ENCODE data around the gene LRRC55. TPM values are rescaled to one million over a fixed set of nuclear protein-coding genes. Genes with fewer than 3 reads are reported as not detected.

The LRRC55 gene
- total RNA-seq, 1 donor from 2014 or later: 0.12 TPM

GRCh38 chr11:57143459-57143858 is 38.3 kb upstream of the LRRC55 start:
- H3K27me3 Mint-ChIP-seq: peaks cover 4% of the 10 kb centered on the region
- no peak for TF ChIP-seq CTCF (IDR thresholded peaks at IDR 0.05; ENCODE audit: unreplicated experiment)
- no peak overlapping the region for H3K4me3 Mint-ChIP-seq (ENCODE audit: low read depth)
- DNase-seq (ENCODE audit: low spot score, unreplicated experiment): no peak
- no peak overlapping the region for H3K27ac Mint-ChIP-seq
- H3K36me3 Mint-ChIP-seq (ENCODE audit: insufficient read depth): no peaks in the 10 kb centered on the region
- peaks cover 2% of the 10 kb centered on the region for H3K4me1 Mint-ChIP-seq (ENCODE audit: low read depth)
- H3K9me3 Mint-ChIP-seq (ENCODE audit: low read depth): no peaks in the 10 kb centered on the region

DNA sequence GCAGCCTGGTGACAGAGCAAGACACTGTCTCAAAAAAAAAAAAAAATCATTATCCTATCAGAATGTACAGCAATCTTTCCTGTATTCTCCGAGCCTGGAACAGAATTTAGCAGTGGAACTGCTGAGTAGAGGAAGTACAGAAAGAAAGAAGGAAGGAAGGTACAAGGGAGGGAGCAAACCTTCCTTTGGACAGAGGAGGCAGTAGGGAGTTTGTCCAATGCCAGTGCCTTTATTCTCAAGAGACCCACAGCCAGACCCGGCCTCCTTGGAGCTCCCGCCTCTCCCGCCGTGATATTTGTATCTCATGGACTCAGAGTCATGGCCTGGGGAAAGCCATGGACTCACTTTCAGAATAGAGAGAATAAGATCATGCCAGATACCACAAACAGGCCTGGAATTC is 37.7 kb upstream of the LRRC55 start:
- TF ChIP-seq CTCF (IDR thresholded peaks at IDR 0.05; ENCODE audit: unreplicated experiment): no peak
- DNase-seq (ENCODE audit: low spot score, unreplicated experiment): no peak
- H3K27ac Mint-ChIP-seq: no peak overlapping the region

GRCh38 chr11:57144531-57145320 is 37.0 kb upstream of the LRRC55 start:
- peaks cover 6% of the 10 kb centered on the region for H3K27me3 Mint-ChIP-seq
- H3K4me1 Mint-ChIP-seq (ENCODE audit: low read depth): peaks cover 2% of the 10 kb centered on the region
- H3K27ac Mint-ChIP-seq: peak overlapping the region; percentile 39
- H3K4me3 Mint-ChIP-seq (ENCODE audit: low read depth): no peak overlapping the region
- no peak for TF ChIP-seq CTCF (IDR thresholded peaks at IDR 0.05; ENCODE audit: unreplicated experiment)
- no peak for DNase-seq (ENCODE audit: low spot score, unreplicated experiment)
- H3K36me3 Mint-ChIP-seq (ENCODE audit: insufficient read depth): no peaks in the 10 kb centered on the region
- no peaks in the 10 kb centered on the region for H3K9me3 Mint-ChIP-seq (ENCODE audit: low read depth)

More for the DNA sequence above, 37.7 kb upstream of the LRRC55 start:
- H3K9me3 Mint-ChIP-seq (ENCODE audit: low read depth): no peaks in the 10 kb centered on the region
- peaks cover 2% of the 10 kb centered on the region for H3K4me1 Mint-ChIP-seq (ENCODE audit: low read depth)
- no peaks in the 10 kb centered on the region for H3K36me3 Mint-ChIP-seq (ENCODE audit: insufficient read depth)
- no peak overlapping the region for H3K4me3 Mint-ChIP-seq (ENCODE audit: low read depth)
- peaks cover 6% of the 10 kb centered on the region for H3K27me3 Mint-ChIP-seq

GRCh38 chr11:57146301-57146700 is 35.5 kb upstream of the LRRC55 start:
- Mint-ChIP-seq H3K36me3 (ENCODE audit: insufficient read depth) (no peaks in the 10 kb centered on the region), H3K27me3 (peaks cover 6% of the 10 kb centered on the region), H3K4me1 (ENCODE audit: low read depth) (peaks cover 2% of the 10 kb centered on the region), H3K4me3 (ENCODE audit: low read depth) (no peak overlapping the region), H3K27ac (no peak overlapping the region), H3K9me3 (ENCODE audit: low read depth) (no peaks in the 10 kb centered on the region)
- TF ChIP-seq CTCF (IDR thresholded peaks at IDR 0.05; ENCODE audit: unreplicated experiment): no peak
- no peak for DNase-seq (ENCODE audit: low spot score, unreplicated experiment)

- peaks cover 2% of the 10 kb centered on the region for H3K4me1 Mint-ChIP-seq (ENCODE audit: low read depth)
- peaks cover 6% of the 10 kb centered on the region for H3K27me3 Mint-ChIP-seq
- TF ChIP-seq CTCF (IDR thresholded peaks at IDR 0.05; ENCODE audit: unreplicated experiment): no peak
- no peak for DNase-seq (ENCODE audit: low spot score, unreplicated experiment)
- no peaks in the 10 kb centered on the region for H3K36me3 Mint-ChIP-seq (ENCODE audit: insufficient read depth)
- no peak overlapping the region for H3K27ac Mint-ChIP-seq
- no peak overlapping the region for H3K4me3 Mint-ChIP-seq (ENCODE audit: low read depth)
- no peaks in the 10 kb centered on the region for H3K9me3 Mint-ChIP-seq (ENCODE audit: low read depth)
Observed at GRCh38 chr11:57148621-57149020, 33.1 kb upstream of the LRRC55 start.

Measured in progenitor cell of endocrine pancreas (in vitro differentiated cells).